ENCODE data around the gene FYCO1.

Gene FYCO1

GRCh38 chr3:45966371-45966791, 29.2 kb downstream of the FYCO1 start:
- no peak for DNase-seq (ENCODE audit: low read depth in 1 of 2, low spot score in 1 of 2)
- no peak overlapping the region for H3K27ac ChIP-seq (replicated peaks)
- H3K27me3 ChIP-seq (ENCODE audit: insufficient read depth, poor library complexity, severe bottlenecking), result no peaks in the 10 kb centered on the region
- no peak overlapping the region for H3K4me3 ChIP-seq (replicated peaks; ENCODE audit: insufficient read depth, low read length)
- TF ChIP-seq, protein P1, sequence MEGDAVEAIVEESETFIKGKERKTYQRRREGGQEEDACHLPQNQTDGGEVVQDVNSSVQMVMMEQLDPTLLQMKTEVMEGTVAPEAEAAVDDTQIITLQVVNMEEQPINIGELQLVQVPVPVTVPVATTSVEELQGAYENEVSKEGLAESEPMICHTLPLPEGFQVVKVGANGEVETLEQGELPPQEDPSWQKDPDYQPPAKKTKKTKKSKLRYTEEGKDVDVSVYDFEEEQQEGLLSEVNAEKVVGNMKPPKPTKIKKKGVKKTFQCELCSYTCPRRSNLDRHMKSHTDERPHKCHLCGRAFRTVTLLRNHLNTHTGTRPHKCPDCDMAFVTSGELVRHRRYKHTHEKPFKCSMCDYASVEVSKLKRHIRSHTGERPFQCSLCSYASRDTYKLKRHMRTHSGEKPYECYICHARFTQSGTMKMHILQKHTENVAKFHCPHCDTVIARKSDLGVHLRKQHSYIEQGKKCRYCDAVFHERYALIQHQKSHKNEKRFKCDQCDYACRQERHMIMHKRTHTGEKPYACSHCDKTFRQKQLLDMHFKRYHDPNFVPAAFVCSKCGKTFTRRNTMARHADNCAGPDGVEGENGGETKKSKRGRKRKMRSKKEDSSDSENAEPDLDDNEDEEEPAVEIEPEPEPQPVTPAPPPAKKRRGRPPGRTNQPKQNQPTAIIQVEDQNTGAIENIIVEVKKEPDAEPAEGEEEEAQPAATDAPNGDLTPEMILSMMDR (IDR thresholded peaks at IDR 0.05; ENCODE audit: insufficient read depth, low read length), result no peak
- no peak for TF ChIP-seq GABPA (IDR thresholded peaks at IDR 0.05; ENCODE audit: low read depth)
- TF ChIP-seq REST (IDR thresholded peaks at IDR 0.05; ENCODE audit: insufficient replicate concordance, low read depth), result no peak

GRCh38 chr3:45965653-45966052, 30.0 kb downstream of the FYCO1 start:
- TF ChIP-seq REST (IDR thresholded peaks at IDR 0.05; ENCODE audit: insufficient replicate concordance, low read depth), result no peak
- TF ChIP-seq, protein P1 (IDR thresholded peaks at IDR 0.05; ENCODE audit: insufficient read depth, low read length), result no peak
- TF ChIP-seq GABPA (IDR thresholded peaks at IDR 0.05; ENCODE audit: low read depth), result no peak
- TF ChIP-seq SPI1 (IDR thresholded peaks at IDR 0.05; ENCODE audit: borderline replicate concordance, low read depth), result no peak
- no peak for TF ChIP-seq POLR2AphosphoS5 (IDR thresholded peaks at IDR 0.05; ENCODE audit: low read depth)
- no peak overlapping the region for H3K4me3 ChIP-seq (replicated peaks; ENCODE audit: insufficient read depth, low read length)
- no peaks in the 10 kb centered on the region for H3K27me3 ChIP-seq (ENCODE audit: insufficient read depth, poor library complexity, severe bottlenecking)
- no peak overlapping the region for H3K27ac ChIP-seq (replicated peaks)
- DNase-seq (ENCODE audit: low read depth in 1 of 2, low spot score in 1 of 2), result no peak

- DNase-seq (ENCODE audit: low read depth in 1 of 2, low spot score in 1 of 2), result no peak
- Histone ChIP-seq H3K27me3 (ENCODE audit: insufficient read depth, poor library complexity, severe bottlenecking) (no peaks in the 10 kb centered on the region), H3K27ac (replicated peaks) (no peak overlapping the region)
These were observed 30.4 kb downstream of the FYCO1 start for GRCh38 chr3:45965253-45965652.

More at GRCh38 chr3:45965253-45965652, 30.4 kb downstream of the FYCO1 start:
- TF ChIP-seq, protein P1 (IDR thresholded peaks at IDR 0.05; ENCODE audit: insufficient read depth, low read length), result no peak
- TF ChIP-seq GABPA (IDR thresholded peaks at IDR 0.05; ENCODE audit: low read depth), result no peak
- no peak for TF ChIP-seq REST (IDR thresholded peaks at IDR 0.05; ENCODE audit: insufficient replicate concordance, low read depth)
- TF ChIP-seq POLR2AphosphoS5 (IDR thresholded peaks at IDR 0.05; ENCODE audit: low read depth), result no peak
- no peak overlapping the region for H3K4me3 ChIP-seq (replicated peaks; ENCODE audit: insufficient read depth, low read length)

All from HL-60 (cell line).